Testis (tissue), 2 donors: ENCODE data around the gene CACNA1D.

Source experiments
- CTCF ChIP-seq, 3 experiments: fragments of 450-650 bp in 2 of 3; fragments of 200-600 bp in 1 of 3; sonication (generic) in 1 of 3; IDR thresholded peaks; one replicate each; pipeline ENCODE4 v1.5.1; 2016 to 2019; ENCODE audit warnings: antibody characterized with exemption in 3 of 3, mild to moderate bottlenecking in 2 of 3, moderate library complexity in 1 of 3
- POLR2A ChIP-seq: fragments of 450-650 bp; IDR thresholded peaks from one replicate; pipeline ENCODE4 v1.6.1; 2017; ENCODE audit warnings: antibody characterized with exemption, mild to moderate bottlenecking, moderate library complexity

- no peak for TF ChIP-seq CTCF (IDR thresholded peaks at IDR 0.05)
- TF ChIP-seq POLR2A: no peak
Observed at GRCh38 chr3:53728606-53729005, 234.2 kb downstream of the CACNA1D start.
